HG03175 (cell line): Measurements from ENCODE around the gene ISL2.

Experiments
- ATAC-seq: cut with Tn5 transposase; IDR thresholded peaks from one replicate; pipeline ENCODE4 v1.9.1; 2021; ENCODE audit warnings: mild to moderate bottlenecking, moderate library complexity; ENCODE audit not compliant: unreplicated experiment

Gene ISL2

DNA sequence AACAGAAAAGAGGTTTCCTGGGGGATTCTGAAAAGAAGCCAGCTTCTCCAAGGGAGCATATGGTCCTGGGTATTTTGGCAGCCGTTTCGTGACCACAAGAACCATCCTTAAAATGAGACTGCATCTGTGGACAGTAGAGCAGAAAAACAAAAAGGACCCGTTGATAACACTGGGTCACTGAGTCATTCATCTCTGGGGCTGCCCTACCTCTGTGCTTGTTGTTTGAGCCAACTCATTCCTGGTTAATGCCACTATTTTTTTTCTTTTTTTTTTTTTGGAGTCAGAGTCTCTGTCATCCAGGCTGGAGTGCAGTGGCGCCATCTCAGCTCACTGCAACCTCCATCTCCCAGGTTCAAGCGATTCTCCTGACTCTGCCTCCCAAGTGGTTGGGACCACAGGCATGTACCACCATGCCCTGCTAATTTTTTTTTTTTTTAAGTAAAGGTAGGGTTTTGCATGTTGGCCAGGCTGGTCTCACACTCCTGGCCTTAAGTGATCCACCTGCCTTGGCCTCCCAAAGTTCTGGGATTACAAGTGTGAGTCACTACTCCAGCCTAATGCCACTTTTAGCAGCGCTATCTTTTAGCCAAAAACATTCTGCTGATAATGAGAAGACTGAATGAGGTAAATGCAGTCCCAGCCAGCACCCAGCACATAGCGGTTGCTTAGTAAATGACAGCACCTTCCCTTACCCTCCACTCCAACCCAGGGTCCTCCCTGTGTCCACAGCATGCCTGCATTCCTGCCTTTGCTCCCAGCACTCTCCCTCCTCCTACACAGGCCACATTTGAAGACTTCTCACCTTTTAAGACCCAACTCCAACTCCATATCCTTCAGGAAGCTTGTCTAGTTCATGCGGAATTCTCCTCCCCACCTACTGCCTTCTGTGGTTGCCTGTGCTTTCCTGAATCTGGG, 9.1 kb upstream of the ISL2 start:
- no peak for ATAC-seq

DNA sequence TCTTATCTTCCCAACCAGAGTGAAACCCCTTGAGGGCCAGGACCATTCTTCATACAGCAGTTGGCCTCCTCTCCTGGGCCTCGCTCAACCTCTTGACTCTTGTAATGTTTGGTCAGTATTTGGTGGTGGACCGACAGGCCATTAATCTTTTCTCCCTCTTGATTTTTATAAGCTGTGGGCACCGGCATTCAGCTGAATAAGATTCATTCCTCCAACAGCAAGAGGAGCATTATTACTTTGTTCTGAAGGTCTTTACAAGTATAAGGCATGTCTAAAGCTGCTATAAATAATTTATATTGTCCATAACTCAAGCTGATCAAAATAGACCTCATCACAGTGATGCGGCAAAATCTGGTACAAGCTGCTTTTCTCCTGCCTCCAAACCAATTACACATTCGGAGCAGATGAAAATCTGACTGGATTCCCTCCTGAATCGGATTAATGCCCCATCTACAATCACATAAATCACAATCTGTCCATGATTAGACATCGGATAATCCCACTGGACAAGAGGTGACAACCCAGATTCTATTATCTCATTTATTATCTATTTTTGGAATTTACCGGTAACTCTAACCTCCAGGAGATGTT, 8.4 kb upstream of the ISL2 start:
- no peak for ATAC-seq

DNA sequence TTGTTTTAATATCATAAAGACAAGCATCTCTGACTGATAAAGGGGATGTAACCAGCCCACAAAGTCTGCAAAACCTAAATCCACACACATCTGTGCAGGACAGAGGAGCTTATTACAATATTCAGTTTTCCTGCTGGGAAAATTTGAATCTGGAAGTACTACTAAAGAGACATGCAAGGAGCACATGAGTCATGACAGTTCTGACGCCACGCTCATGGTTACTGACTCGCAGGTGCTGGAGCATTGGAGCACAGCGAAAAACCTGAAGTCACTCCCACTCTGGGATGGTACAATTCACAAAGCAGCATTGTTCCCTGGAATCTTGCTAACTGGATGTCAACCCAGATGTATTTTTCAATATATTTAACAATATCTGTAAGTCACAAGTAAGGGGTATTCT, 7.6 kb upstream of the ISL2 start:
- no peak for ATAC-seq

DNA sequence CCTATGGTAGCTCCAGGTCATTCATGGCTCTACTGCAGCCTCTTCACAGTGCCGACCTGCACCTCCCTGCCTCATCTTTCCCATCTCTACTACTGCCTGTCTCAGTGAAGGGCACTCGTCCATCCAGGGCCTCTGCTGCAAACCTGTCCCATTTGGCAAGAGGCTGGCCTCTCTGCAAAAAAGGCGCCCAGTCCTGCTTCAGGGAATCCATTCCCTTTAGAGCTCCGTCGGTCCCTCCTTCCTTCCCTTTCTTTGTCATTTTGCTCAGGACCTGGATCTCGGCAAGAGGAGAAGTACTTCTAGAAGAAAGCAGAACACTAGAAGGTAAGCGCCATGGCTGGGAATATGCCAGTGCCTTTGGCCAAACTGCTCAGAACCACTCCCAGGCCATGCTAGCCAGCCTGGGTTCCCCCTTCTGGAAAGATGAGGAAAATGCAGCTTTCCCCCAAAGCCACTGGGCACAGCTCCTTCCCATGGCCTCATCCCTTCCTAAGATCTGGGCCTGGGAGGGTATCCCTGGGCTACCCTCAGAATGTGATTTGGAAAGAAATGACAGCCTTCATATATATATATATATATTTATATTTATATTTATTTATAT, 6.4 kb upstream of the ISL2 start:
- ATAC-seq: no peak

DNA sequence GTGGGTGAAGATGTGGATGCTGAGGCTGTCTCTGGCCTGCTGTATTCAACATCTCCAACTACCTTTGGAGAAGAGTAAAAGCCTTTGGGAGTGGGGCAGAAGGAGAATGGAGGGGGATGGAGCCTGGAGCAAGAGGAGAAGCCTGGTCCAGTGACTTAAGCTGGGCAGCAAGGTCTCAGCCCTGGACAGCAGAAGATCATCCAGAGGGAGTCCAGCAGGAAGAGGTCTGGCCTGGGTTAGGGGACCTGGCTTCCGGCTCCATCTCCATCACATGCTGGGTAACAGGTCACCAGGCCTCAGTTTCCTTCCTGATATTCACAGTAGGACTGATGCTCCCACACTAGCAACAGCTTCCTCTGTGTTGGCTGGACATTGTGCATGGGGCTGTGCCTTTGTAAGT, 3.8 kb upstream of the ISL2 start:
- no peak for ATAC-seq

DNA sequence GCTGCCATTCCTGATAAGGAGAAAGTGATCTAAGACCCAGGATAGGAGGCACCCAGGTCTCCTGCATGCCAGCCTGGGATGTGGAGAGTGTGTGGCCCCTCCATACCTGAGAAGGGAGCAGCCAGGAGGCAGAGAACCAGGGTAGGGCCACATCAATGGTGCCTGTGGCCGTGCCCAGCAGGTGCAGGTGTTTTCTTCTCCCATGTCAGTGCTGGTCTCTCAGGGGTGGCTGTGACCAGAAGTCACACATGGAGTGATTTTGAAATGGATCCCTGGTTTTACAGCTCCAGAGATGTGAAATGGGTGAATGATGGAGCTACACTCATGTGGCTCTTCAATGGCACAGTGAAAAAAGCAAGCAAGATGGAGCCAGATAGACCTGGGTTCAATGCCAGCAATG, 3.3 kb upstream of the ISL2 start:
- no peak for ATAC-seq

DNA sequence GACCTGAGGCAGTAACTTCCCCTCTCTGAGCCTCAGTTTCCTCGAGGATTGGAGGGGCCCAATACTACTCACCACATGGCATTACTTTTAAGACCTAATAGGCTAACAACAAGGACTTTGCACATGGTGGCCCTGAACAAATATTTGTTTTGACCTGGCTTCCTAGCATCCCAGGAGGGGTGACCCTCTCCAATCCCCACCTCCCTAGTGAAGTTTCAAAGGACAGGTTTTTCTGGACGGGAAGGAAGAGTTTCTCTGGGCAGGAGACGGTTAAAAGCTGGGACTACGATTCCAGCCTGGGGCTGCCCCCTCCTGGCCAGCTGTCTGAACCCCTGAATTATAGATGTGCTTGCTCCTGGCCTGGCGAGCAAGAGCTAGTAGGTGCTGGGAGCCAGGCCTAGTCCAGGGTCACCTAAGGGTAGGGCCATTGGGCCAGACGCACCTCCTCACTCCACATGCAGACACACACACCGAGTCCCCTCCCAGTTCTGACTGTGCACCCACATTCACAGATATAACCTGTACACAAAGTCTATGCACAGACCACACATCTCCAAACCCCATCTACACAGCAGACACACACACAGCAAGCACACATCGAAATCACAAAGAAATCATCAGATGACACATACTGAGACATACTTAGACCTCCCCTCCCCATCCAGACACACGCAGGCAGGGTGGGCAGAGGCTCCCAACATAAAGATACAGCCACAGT, 2.7 kb upstream of the ISL2 start:
- ATAC-seq: no peak

DNA sequence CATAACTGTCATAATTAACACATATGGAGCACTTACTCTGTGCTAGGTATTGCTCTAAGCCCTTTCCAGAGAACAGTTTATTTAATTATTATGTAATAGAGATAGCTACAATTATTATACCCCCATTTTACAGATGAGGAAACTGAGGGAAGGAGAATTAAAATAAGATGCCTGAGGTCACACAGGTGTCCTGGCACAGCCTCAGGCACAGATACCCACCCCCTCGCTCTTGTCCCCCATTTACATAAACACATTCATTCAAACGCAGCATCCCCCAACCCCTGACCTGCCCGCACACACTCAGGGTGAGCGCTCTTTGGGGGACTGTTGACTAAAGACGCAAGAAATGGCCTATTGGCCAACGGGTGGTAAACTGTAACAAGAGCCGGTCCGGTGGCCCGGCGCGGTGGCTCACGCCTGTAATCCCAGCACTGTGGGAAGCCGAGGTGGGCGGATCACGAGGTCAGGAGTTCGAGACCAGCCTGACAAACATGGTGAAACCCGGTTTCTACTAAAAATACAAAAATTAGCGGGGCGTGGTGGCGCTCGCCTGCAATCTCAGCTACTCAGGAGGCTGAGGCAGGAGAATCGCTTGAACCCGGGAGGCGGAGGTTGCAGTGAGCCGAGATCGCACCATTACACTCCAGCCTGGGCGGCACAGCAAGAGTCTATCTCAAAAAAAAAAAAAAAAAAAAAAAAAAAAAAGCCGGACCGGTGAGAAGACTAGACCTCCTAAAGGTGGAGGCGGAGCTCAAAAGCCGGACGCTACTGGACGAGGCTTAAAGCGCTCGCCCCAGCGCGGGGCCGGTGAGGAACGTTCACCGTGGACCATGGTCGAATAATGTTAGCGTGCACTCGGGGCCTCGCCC, 1.9 kb upstream of the ISL2 start:
- ATAC-seq: no peak

DNA sequence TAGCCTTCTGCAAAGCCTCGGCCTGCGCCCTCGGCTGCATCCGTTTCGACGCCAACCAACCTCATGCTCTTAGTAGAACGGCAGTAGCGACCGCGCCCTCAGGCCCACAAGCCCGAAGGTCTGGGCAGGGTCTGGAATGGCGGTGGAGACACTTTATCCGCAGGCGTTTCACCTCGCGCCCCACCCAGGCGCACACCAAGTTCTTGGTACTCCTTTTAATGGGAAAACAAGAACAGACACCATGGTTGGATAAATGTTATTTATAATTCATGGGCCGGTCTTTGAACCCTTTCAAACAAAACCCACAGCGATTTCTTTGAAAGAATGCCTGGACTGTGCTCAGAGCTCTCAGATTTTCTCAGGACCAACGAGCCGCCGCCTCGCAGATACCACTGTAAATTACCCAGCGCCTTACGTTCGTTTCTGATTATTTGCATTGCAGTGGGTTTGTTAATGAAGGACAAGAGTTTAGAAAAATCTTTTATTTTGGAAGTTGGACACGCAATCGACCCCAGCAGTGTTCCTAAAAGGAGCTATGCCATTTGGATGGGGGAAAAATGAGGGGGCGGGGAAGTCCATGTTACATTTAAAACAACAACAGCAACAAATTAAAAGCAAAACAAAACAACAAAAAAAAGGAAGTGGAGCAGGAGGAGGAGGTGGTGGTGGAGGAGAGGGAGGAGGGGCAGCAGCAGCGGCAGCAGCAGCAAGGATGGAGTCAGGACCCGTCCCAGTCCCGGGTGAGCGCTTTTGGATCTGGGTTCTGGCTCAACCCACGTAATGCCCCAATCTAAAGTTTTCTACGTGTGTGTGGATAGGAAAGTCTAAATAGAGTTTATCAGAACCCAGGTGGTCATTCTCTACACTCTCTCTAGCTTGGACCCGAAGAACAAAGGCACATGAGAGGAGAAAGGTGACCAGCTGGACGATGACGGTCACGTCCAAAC, 993 bp upstream of the ISL2 start:
- no peak for ATAC-seq

DNA sequence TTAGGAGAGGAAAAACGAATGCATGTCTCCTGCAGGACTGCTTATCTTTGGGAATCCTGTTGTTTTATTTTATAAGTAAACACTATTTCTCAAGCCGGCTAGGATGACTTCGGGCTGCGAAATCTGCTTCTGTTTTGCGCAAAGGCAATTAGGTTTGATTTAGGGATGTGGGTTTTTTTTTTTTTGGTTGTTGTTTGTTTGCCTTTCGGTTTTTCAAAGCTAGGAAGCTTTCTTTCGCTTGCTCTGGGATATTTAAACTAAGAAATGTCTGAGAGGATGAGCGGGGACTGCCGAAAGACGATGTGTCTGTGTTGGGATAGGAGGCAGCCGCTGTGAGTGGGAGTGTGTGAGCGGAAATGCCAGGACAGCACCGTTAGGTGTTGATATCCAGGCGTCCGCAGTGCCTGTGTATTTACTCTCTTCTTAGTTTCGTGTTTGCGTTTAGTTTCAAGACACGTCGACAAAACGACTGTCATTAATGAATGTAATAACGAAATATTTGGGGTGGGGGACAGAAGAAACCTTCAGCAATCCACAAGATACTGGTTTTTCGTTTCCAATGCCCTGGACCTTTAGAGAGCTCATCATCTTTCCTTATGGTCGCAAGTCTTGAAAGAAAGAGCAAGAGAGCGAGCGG, 604 bp downstream of the ISL2 start:
- ATAC-seq: no peak

DNA sequence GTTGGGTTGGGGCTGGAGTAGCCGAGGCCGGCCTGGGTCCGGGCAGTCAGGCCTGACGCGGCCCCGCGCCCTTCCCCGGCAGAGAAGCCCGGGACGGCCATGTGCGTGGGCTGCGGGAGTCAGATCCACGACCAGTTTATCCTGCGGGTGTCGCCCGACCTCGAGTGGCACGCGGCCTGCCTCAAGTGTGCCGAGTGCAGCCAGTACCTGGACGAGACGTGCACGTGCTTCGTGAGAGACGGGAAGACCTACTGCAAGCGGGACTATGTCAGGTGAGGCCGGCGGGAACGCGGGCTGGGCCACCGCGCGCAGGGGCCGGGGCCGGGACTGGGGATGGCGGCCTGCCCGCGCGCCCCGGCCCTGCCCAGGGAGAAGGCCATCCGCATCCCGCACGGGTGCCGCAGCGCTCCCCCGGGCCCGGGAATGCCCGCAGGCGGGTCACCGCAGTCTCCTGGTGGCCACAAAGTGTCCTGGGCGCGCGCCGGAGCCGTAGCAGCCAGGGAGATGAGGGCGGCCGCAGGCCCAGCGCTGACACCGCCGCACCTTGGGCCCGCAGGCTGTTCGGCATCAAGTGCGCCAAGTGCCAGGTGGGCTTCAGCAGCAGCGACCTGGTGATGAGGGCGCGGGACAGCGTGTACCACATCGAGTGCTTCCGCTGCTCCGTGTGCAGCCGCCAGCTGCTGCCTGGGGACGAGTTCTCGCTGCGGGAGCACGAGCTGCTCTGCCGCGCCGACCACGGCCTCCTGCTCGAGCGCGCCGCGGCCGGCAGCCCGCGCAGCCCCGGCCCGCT, 1.3 kb downstream of the ISL2 start:
- no peak for ATAC-seq

DNA sequence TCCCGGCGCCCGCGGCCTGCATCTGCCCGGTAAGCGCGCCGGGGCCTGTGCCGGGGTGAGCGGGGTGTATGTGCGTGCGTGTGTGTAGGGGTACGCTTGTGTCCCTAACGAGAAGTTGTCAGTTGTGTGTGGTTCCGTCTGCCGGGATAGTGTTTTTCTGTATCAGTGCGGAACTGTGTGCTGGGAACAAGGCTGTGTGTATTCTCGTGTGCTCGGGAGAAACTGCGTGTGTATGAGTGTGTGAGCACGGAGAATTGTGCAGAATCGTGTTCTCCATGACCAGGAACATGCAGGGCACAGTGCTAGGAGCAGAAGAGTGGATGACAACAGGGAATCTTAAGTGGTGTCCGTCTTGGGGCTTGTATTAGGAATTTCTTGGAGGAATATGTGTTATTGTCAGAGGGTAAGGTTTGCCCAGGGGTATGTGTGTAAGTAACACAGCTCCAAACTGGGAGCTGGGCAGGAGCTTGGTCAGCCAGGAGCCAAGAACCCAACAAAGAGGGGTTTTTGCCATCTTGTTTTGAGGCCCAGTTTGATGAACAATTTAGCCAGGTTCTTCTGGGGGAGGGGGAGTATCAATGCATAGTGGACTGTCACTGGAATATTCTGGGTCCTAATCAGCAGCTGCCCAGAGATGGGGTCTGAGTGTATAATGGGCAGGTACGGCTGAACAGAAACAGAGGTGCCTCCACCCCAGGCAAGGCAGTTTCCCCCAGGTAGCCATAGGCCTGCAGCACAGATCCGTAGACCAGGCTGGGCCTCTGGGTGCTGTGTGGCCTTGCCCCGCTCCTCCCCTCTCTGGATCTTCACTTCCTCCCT, 2.1 kb downstream of the ISL2 start:
- ATAC-seq: no peak

DNA sequence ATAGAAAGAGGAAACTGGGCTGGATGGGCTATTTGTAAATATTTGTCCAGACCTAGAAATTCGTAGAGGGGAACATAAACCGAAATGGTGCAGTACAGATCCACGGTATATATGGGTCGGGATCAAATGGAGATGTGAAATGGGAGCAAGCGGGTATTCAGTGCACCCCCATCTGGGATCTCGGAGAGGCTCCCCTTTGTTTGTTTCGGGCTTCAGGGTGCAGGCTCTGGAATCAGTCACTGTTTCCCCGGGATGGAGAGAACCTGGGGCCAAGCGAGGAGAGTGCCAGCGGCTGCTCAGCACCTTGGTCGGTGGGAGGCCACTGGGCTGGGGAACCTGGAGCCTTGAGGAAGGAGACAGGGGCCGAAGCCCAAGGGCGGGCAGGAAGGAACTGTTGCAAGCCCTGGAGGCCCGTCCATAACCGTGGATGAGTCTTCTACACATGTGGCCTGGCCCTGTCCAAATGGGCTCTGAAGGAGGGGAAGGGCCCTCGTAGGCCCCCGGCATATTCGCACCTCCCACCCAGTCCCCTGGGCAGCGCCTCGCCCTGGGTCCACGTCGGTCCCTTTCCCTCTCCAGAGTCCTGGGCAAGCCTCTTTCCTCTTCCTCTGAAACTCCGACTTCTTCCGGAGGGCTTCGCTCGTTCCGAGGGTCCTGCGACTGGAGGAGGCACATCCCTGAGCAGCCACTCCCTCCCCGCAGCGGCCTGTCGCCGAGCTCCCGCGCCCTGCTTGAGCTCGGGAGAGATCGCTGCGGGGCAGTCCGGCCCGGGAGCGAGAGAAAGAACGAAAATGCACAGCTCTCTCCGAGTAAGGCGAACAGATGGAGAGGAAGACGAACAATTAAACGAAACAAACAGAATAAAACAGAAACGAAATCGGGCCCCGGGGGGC, 3.0 kb downstream of the ISL2 start:
- ATAC-seq: no peak

DNA sequence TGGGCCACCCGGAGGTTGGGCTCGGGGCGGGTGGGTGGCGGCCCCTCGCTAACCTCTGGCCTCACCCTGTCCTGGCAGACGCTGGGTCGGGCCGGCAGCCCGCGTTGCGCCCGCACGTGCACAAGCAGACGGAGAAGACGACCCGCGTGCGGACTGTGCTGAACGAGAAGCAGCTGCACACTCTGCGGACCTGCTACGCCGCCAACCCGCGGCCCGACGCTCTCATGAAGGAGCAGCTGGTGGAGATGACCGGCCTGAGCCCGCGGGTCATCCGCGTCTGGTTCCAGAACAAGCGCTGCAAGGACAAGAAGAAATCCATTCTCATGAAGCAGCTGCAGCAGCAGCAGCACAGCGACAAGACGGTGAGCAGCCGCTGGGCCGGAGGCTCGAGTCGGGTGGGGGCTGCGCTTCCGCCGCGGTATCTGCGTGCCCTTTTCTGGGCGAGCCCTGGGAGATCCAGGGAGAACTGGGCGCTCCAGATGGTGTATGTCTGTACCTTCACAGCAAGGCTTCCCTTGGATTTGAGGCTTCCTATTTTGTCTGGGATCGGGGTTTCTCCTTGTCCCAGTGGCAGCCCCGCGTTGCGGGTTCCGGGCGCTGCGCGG, 3.7 kb downstream of the ISL2 start:
- ATAC-seq: no peak

DNA sequence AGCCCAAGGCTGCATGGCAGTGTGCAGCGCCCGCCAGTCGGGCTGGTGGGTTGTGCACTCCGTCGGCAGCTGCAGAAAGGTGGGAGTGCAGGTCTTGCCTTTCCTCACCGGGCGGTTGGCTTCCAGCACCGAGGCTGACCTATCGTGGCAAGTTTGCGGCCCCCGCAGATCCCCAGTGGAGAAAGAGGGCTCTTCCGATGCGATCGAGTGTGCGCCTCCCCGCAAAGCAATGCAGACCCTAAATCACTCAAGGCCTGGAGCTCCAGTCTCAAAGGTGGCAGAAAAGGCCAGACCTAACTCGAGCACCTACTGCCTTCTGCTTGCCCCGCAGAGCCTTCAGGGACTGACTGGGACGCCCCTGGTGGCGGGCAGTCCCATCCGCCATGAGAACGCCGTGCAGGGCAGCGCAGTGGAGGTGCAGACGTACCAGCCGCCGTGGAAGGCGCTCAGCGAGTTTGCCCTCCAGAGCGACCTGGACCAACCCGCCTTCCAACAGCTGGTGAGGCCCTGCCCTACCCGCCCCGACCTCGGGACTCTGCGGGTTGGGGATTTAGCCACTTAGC, 4.3 kb downstream of the ISL2 start:
- no peak for ATAC-seq
